ENCODE measurements around the gene WDR41. TPM values are rescaled to one million over a fixed set of nuclear protein-coding genes. Genes with fewer than 3 reads are reported as not detected.
"Not testable (repeated sequence)": the region's sequence is repeated elsewhere in the genome, so short reads cannot be mapped to it uniquely, and the experiment has no call there.

The WDR41 gene
- 35.1 TPM for total RNA-seq
- long read RNA-seq, transcript WDR41-201 (13 exons, 3,958 nt) = major isoform, 24 of 41 reads
- long read RNA-seq, partial matches to known transcripts = 3 of 41 reads
- long read RNA-seq, other reads (novel, unspliced or antisense) = 11 of 41 reads

- intact Hi-C loops (cut with DNase I) = loop anchor here (1.0 to 5.0 kb wide), 3 partner anchors 348 to 623 kb away; partner anchors contain the start of gene ZBED3
- peak; percentile 96 for DNase-seq (ENCODE audit: low spot score)
Measured at GRCh38 chr5:77491783-77492652, at the start of gene WDR41. Gene WDR41, minus strand, starts transcription at chr5:77492316. Its CDS starts 96 bp downstream, at chr5:77492220.

GRCh38 chr5:77531297-77531696 lies 39.2 kb upstream of the WDR41 start:
- DNase-seq (ENCODE audit: low spot score) = no peak
- intact Hi-C loops (cut with DNase I) = no loop called here

- DNase-seq (ENCODE audit: low spot score) = no peak
- intact Hi-C loops (cut with DNase I) = no loop called here
Measured at GRCh38 chr5:77518304-77518703, 26.2 kb upstream of the WDR41 start.

- DNase-seq (ENCODE audit: low spot score) = no peak
- intact Hi-C loops (cut with DNase I) = no loop called here
Measured at GRCh38 chr5:77514457-77514856, 22.3 kb upstream of the WDR41 start.

GRCh38 chr5:77513321-77513720 lies 21.2 kb upstream of the WDR41 start:
- no peak for DNase-seq (ENCODE audit: low spot score)
- intact Hi-C loops (cut with DNase I) = no loop called here

GRCh38 chr5:77501132-77501531 lies 9.0 kb upstream of the WDR41 start:
- DNase-seq (ENCODE audit: low spot score); intact Hi-C loops (cut with DNase I): not testable (repeated sequence)

- intact Hi-C loops (cut with DNase I) = no loop called here
- no peak for DNase-seq (ENCODE audit: low spot score)
Measured at GRCh38 chr5:77499973-77500372, 7.9 kb upstream of the WDR41 start.

- intact Hi-C loops (cut with DNase I) = no loop called here
- DNase-seq (ENCODE audit: low spot score) = no peak
Measured at GRCh38 chr5:77499441-77499840, 7.3 kb upstream of the WDR41 start.

- intact Hi-C loops (cut with DNase I) = no loop called here
- no peak for DNase-seq (ENCODE audit: low spot score)
Measured at GRCh38 chr5:77498952-77499351, 6.8 kb upstream of the WDR41 start.

- intact Hi-C loops (cut with DNase I) = loop anchor here (5.0 kb wide), 1 partner anchor 408 kb away; the partner anchor contains the start of gene ZBED3
- no peak for DNase-seq (ENCODE audit: low spot score)
Measured at GRCh38 chr5:77494935-77495334, 2.8 kb upstream of the WDR41 start.

GRCh38 chr5:77492653-77493000 lies 511 bp upstream of the WDR41 start:
- DNase-seq (ENCODE audit: low spot score) = no peak
- intact Hi-C loops (cut with DNase I) = loop anchor here (1.0 to 5.0 kb wide), 3 partner anchors 348 to 624 kb away; partner anchors contain the start of gene ZBED3

GRCh38 chr5:77490741-77491344 lies 1.3 kb downstream of the WDR41 start:
- intact Hi-C loops (cut with DNase I) = loop anchor here (5.0 kb wide), 1 partner anchor 404 kb away; the partner anchor contains the start of gene ZBED3
- not testable (repeated sequence) for DNase-seq (ENCODE audit: low spot score)

GRCh38 chr5:77486344-77486962 lies 5.7 kb downstream of the WDR41 start:
- no peak for DNase-seq (ENCODE audit: low spot score)

GRCh38 chr5:77483682-77484081 lies 8.4 kb downstream of the WDR41 start:
- intact Hi-C loops (cut with DNase I) = no loop called here
- no peak for DNase-seq (ENCODE audit: low spot score)

More at GRCh38 chr5:77486344-77486962, 5.7 kb downstream of the WDR41 start:
- intact Hi-C loops (cut with DNase I) = no loop called here

GRCh38 chr5:77475041-77475440 lies 17.1 kb downstream of the WDR41 start:
- DNase-seq (ENCODE audit: low spot score); intact Hi-C loops (cut with DNase I): not testable (repeated sequence)

GRCh38 chr5:77468875-77469274 lies 23.2 kb downstream of the WDR41 start:
- DNase-seq (ENCODE audit: low spot score); intact Hi-C loops (cut with DNase I): not testable (repeated sequence)

GRCh38 chr5:77463905-77464304 lies 28.2 kb downstream of the WDR41 start:
- no peak for DNase-seq (ENCODE audit: low spot score)
- intact Hi-C loops (cut with DNase I) = no loop called here

- no peak for DNase-seq (ENCODE audit: low spot score)
- intact Hi-C loops (cut with DNase I) = no loop called here
Measured at GRCh38 chr5:77461287-77461686, 30.8 kb downstream of the WDR41 start.

GRCh38 chr5:77454123-77454522 lies 38.0 kb downstream of the WDR41 start:
- DNase-seq (ENCODE audit: low spot score) = no peak
- intact Hi-C loops (cut with DNase I) = no loop called here

- intact Hi-C loops (cut with DNase I) = no loop called here
Measured at GRCh38 chr5:77452351-77452750, 39.8 kb downstream of the WDR41 start.

More at GRCh38 chr5:77452351-77452750, 39.8 kb downstream of the WDR41 start:
- no peak for DNase-seq (ENCODE audit: low spot score)
